IPS DF 4.7 (cell line): Measurements from ENCODE around the gene CRACR2A.

ENCODE experiments used
- DNase-seq: peaks from one replicate; pipeline ENCODE4 v3.0.0-alpha.2; 2013; ENCODE audit warnings: low spot score; ENCODE audit errors: extremely low read depth

The CRACR2A gene

DNA sequence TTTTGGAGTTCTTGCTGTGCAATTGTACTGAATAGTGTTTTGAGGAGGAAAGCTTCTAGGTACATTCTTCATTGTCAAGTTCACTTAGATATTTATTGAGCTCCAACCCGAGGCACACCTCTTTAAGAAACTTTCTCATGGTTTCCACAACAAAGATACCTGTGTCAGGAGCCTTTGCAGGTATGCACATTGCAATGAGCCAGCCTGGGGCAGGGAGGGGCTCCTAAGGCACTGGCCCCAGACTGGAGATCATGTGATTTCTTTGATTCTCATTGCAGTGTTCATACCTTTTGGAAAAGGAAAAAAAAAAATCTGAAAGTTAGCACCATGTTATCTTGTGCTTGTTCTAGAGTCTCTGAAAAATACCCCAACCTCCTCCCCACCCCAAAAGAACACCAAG lies 181.6 kb downstream of the CRACR2A start:
- DNase-seq: no peak

- no peak for DNase-seq
Observed at GRCh38 chr12:3568695-3569094, 184.2 kb downstream of the CRACR2A start.

GRCh38 chr12:3565985-3566384 lies 186.9 kb downstream of the CRACR2A start:
- no peak for DNase-seq
